Panc1 (cell line): ENCODE measurements around the gene ALG10B. TPM values are rescaled to one million over a fixed set of nuclear protein-coding genes. Genes with fewer than 3 reads are reported as not detected.

ENCODE experiments used
- ATAC-seq: fragments of 200-7000 bp; cut with Tn5 transposase; 2 replicates; pipeline ENCODE4 v1.9.1; 2020; ENCODE audit warnings: mild to moderate bottlenecking, moderate library complexity
- BruUV-seq: library from RNA; stranded (reverse); fragments of 400-500 nt; replicated peaks from 2 replicates; lab custom pipeline; 2021; lab: Mats Ljungman, UMichigan
- CTCF ChIA-PET: fragments of 300-600 bp; sonication (Branson Sonifier 250); formaldehyde crosslinking; loops from one replicate; lab custom pipeline; 2022; ENCODE audit warnings: antibody characterized with exemption; lab: Charles Lee
- POLR2A ChIA-PET: fragments of 300-600 bp; sonication (Branson Sonifier 250); formaldehyde crosslinking; loops from one replicate; lab custom pipeline; 2022; ENCODE audit warnings: antibody characterized with exemption; lab: Charles Lee
- DNase-seq: peaks from one replicate; pipeline ENCODE4 v3.0.0-alpha.2; 2010; ENCODE audit warnings: low read depth, low spot score
- H3K27ac ChIP-seq: 2 replicates; pipeline ENCODE4 v1.5.1; 2011; ENCODE audit warnings: mild to moderate bottlenecking, low read length, inconsistent platforms
- H3K27me3 ChIP-seq: fragments of 200-500 bp; sonication (Bioruptor generic); 2 replicates; pipeline ENCODE4 v1.6.0; 2014; ENCODE audit warnings: low read length, inconsistent platforms; ENCODE audit not compliant: control insufficient read depth, insufficient read depth
- H3K36me3 ChIP-seq: fragments of 200-500 bp; sonication (Bioruptor generic); 2 replicates; pipeline ENCODE4 v1.5.1; 2014; ENCODE audit warnings: inconsistent platforms, mild to moderate bottlenecking, low read length, moderate library complexity; ENCODE audit not compliant: control insufficient read depth, insufficient read depth
- H3K4me1 ChIP-seq: 2 replicates; pipeline ENCODE4 v1.5.1; 2011; ENCODE audit warnings: inconsistent platforms, mild to moderate bottlenecking, low read length, moderate library complexity; ENCODE audit not compliant: control insufficient read depth, insufficient read depth
- H3K4me3 ChIP-seq, 2 experiments: 2 replicates each; pipeline ENCODE4 v1.5.1; 2011 to 2012; ENCODE audit warnings: low read depth in 2 of 2, low read length in 2 of 2, mild to moderate bottlenecking in 2 of 2, inconsistent platforms in 1 of 2, moderate library complexity in 1 of 2
- H3K9me3 ChIP-seq: fragments of 200-500 bp; sonication (Bioruptor generic); 2 replicates; pipeline ENCODE4 v1.5.1; 2014; ENCODE audit warnings: low read depth, mild to moderate bottlenecking, inconsistent platforms, low read length, moderate library complexity; ENCODE audit not compliant: control insufficient read depth, insufficient read depth
- CTCF ChIP-seq: fragments of 450-650 bp; IDR thresholded peaks from 2 replicates; pipeline ENCODE4 v1.5.1; 2017; ENCODE audit warnings: mild to moderate bottlenecking
- POLR2AphosphoS5 ChIP-seq: IDR thresholded peaks from 2 replicates; pipeline ENCODE4 v1.6.1; 2012; ENCODE audit warnings: mild to moderate bottlenecking, low read depth, low read length, moderate library complexity
- SIN3A ChIP-seq: IDR thresholded peaks from 2 replicates; pipeline ENCODE4 v1.6.1; 2012; ENCODE audit warnings: low read depth, mild to moderate bottlenecking, low read length, moderate library complexity, borderline replicate concordance; ENCODE audit not compliant: insufficient read depth
- TCF7L2 ChIP-seq: IDR thresholded peaks from 2 replicates; pipeline ENCODE4 v1.6.1; 2011; ENCODE audit warnings: mild to moderate bottlenecking, low read depth, low read length, inconsistent platforms
- in situ Hi-C: cut with HindIII; loops from 2 replicates; pipeline ENCODE4 v1.10.0; 2016; ENCODE audit warnings: low sequenced_read_pairs, low pct_unique_long_range_greater_than_20kb
- intact Hi-C: fragments of 100-400 bp; cut with micrococcal nuclease; formaldehyde crosslinking; loops from one replicate; pipeline ENCODE4 v1.10.0; 2022; ENCODE audit not compliant: unreplicated experiment
- total RNA-seq: library from RNA; stranded (reverse); gene quantifications from one replicate; pipeline ENCODE4 v1.2.1, GENCODE V29; 2021; ENCODE audit not compliant: unreplicated experiment
- TF ChIP-seq, protein P1 (sequence below), 2 experiments: IDR thresholded peaks; 2 replicates each; pipeline ENCODE4 v1.6.1; 2011 to 2012; ENCODE audit warnings: low read depth in 2 of 2, control low read depth in 1 of 2, low read length in 1 of 2, mild to moderate bottlenecking in 1 of 2, moderate library complexity in 1 of 2; ENCODE audit not compliant: insufficient read depth in 1 of 2

Gene ALG10B
- total RNA-seq, 1 experiment from 2014 or later: 7.2 TPM

- in situ Hi-C loops: no loop called here
- ATAC-seq (no peak), DNase-seq (no peak)
- intact Hi-C loops: loop anchor here (5.0 kb wide), 1 partner anchor 777 kb away; no protein-coding TSS in a partner anchor
- TF ChIP-seq, protein P1, sequence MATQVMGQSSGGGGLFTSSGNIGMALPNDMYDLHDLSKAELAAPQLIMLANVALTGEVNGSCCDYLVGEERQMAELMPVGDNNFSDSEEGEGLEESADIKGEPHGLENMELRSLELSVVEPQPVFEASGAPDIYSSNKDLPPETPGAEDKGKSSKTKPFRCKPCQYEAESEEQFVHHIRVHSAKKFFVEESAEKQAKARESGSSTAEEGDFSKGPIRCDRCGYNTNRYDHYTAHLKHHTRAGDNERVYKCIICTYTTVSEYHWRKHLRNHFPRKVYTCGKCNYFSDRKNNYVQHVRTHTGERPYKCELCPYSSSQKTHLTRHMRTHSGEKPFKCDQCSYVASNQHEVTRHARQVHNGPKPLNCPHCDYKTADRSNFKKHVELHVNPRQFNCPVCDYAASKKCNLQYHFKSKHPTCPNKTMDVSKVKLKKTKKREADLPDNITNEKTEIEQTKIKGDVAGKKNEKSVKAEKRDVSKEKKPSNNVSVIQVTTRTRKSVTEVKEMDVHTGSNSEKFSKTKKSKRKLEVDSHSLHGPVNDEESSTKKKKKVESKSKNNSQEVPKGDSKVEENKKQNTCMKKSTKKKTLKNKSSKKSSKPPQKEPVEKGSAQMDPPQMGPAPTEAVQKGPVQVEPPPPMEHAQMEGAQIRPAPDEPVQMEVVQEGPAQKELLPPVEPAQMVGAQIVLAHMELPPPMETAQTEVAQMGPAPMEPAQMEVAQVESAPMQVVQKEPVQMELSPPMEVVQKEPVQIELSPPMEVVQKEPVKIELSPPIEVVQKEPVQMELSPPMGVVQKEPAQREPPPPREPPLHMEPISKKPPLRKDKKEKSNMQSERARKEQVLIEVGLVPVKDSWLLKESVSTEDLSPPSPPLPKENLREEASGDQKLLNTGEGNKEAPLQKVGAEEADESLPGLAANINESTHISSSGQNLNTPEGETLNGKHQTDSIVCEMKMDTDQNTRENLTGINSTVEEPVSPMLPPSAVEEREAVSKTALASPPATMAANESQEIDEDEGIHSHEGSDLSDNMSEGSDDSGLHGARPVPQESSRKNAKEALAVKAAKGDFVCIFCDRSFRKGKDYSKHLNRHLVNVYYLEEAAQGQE (IDR thresholded peaks at IDR 0.05; ENCODE audit: insufficient read depth in 1 of 2, low read depth in 2 of 2, low read length in 1 of 2): no peak
- no peak for TF ChIP-seq SIN3A
- TF ChIP-seq POLR2AphosphoS5: no peak
- TF ChIP-seq CTCF: no peak
- no peak for TF ChIP-seq TCF7L2
- CTCF ChIA-PET: no interaction called here
- POLR2A ChIA-PET: interaction anchor here (0.6 kb wide), 1 partner anchor 948 kb away, joined by 3 read pairs; no protein-coding TSS in a partner anchor
- BruUV-seq: no TSS peak
- no peaks in the 10 kb centered on the region for H3K9me3 ChIP-seq
- no peaks in the 10 kb centered on the region for H3K27me3 ChIP-seq
- H3K4me1 ChIP-seq: no peaks in the 10 kb centered on the region
- H3K36me3 ChIP-seq: no peaks in the 10 kb centered on the region; the same call in 1 of the 2 replicates
- H3K27ac ChIP-seq: no peak overlapping the region
- H3K4me3 ChIP-seq: no peak overlapping the region
Measured at GRCh38 chr12:38324912-38325311, 8.3 kb downstream of the ALG10B start.

- no peaks in the 10 kb centered on the region; the same call in 1 of the 2 replicates for H3K36me3 ChIP-seq
- ChIA-PET POLR2A (no interaction called here), CTCF (no interaction called here)
- no peak overlapping the region for H3K27ac ChIP-seq
- no peak for ATAC-seq
- BruUV-seq: no TSS peak
- DNase-seq: no peak
- no peaks in the 10 kb centered on the region for H3K9me3 ChIP-seq
- H3K4me1 ChIP-seq: no peaks in the 10 kb centered on the region
- intact Hi-C loops (loop anchor here (5.0 kb wide), 1 partner anchor 775 kb away; no protein-coding TSS in a partner anchor), in situ Hi-C loops (no loop called here)
- no peaks in the 10 kb centered on the region for H3K27me3 ChIP-seq
- no peak overlapping the region for H3K4me3 ChIP-seq
- TF ChIP-seq, protein P1 (IDR thresholded peaks at IDR 0.05; ENCODE audit: insufficient read depth in 1 of 2, low read depth in 2 of 2, low read length in 1 of 2): no peak
- TF ChIP-seq CTCF (no peak), SIN3A (no peak), TCF7L2 (no peak), POLR2AphosphoS5 (no peak)
Measured at GRCh38 chr12:38327356-38327755, 10.8 kb downstream of the ALG10B start.
